ENCODE measurements around the gene RADIL.

DNA sequence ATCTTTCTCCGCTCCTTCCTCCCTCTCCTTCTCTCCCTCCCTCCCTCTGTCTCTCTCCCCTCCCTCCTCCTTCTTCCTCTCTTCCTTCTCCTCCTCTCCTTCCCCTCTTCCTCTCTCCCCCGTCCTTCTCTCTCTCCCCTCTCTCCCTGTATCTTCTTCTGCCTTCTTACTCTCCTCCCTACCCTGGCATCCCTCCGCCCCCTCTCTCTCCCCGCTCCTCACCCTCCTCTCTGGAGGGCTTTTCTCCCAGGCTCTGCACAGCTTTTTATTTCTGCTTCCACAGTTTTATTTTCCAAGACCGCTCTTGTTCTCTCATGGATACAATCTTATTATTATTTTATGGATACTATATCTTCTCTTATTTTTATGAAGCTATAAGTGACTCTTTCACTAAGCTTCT lies 75.5 kb downstream of the RADIL start:
- no peak for TF ChIP-seq POLR2AphosphoS5 (IDR thresholded peaks at IDR 0.05)
- TF ChIP-seq, protein P1, sequence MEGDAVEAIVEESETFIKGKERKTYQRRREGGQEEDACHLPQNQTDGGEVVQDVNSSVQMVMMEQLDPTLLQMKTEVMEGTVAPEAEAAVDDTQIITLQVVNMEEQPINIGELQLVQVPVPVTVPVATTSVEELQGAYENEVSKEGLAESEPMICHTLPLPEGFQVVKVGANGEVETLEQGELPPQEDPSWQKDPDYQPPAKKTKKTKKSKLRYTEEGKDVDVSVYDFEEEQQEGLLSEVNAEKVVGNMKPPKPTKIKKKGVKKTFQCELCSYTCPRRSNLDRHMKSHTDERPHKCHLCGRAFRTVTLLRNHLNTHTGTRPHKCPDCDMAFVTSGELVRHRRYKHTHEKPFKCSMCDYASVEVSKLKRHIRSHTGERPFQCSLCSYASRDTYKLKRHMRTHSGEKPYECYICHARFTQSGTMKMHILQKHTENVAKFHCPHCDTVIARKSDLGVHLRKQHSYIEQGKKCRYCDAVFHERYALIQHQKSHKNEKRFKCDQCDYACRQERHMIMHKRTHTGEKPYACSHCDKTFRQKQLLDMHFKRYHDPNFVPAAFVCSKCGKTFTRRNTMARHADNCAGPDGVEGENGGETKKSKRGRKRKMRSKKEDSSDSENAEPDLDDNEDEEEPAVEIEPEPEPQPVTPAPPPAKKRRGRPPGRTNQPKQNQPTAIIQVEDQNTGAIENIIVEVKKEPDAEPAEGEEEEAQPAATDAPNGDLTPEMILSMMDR (IDR thresholded peaks at IDR 0.05): no peak
- TF ChIP-seq POLR2A (IDR thresholded peaks at IDR 0.05): no peak

Measured in stomach (tissue), 4 donors.